Spinal cord (tissue), 10 donors: ENCODE data around the gene GTF2F1. TPM values are rescaled to one million over a fixed set of nuclear protein-coding genes. Genes with fewer than 3 reads are reported as not detected.

Experiments
- DNase-seq, 6 donors: peaks; one replicate each; pipeline versions ENCODE4 v3.0.0 to v3.0.0-alpha.2; 2013 to 2015; ENCODE audit warnings: low spot score in 6 of 6, low read depth in 4 of 6
- H3K27ac ChIP-seq: one replicate; pipeline ENCODE4 v1.5.1; 2013; ENCODE audit warnings: low read depth, low read length, control low read depth
- H3K27me3 ChIP-seq: one replicate; pipeline ENCODE4 v1.6.1; 2013; ENCODE audit warnings: low read length; ENCODE audit not compliant: control insufficient read depth, insufficient read depth
- H3K36me3 ChIP-seq: one replicate; pipeline ENCODE4 v1.6.1; 2013; ENCODE audit warnings: low read length; ENCODE audit not compliant: control insufficient read depth, insufficient read depth
- H3K4me1 ChIP-seq: one replicate; pipeline ENCODE4 v1.6.1; 2013; ENCODE audit warnings: low read length; ENCODE audit not compliant: control insufficient read depth, insufficient read depth
- H3K4me3 ChIP-seq: one replicate; pipeline ENCODE4 v1.5.1; 2013; ENCODE audit warnings: low read depth, low read length, control low read depth
- H3K9me3 ChIP-seq: one replicate; pipeline ENCODE4 v1.6.1; 2013; ENCODE audit warnings: low read length; ENCODE audit not compliant: control insufficient read depth, insufficient read depth
- WGBS: methylation state at CpG from one replicate; pipeline ENCODE4 v1.1.5; 2013; ENCODE audit warnings: missing lambda C conversion rate; ENCODE audit not compliant: insufficient coverage; 5-methylcytosine and 5-hydroxymethylcytosine counted together
- polyA plus RNA-seq, 2 donors: library from polyadenylated mRNA; unstranded; fragments of 120-200 nt; gene quantifications; one replicate each; pipeline ENCODE4 v1.2.1, GENCODE V29; 2013; ENCODE audit not compliant: insufficient read length in 2 of 2
- total RNA-seq, 2 donors: library from RNA; depleted of rRNA in 1 of 2; stranded (reverse); fragments of 120-200 nt in 1 of 2; fragments of >200 nt in 1 of 2; gene quantifications; one replicate each; pipeline versions ENCODE4 v1.2.3 to v1.2.4, GENCODE V29; 2013 to 2014
- donor health status: healthy.

The GTF2F1 gene
- total and polyA plus RNA-seq, 4 donors, result 26.2 to 97.3 (median 65.9) TPM

DNA sequence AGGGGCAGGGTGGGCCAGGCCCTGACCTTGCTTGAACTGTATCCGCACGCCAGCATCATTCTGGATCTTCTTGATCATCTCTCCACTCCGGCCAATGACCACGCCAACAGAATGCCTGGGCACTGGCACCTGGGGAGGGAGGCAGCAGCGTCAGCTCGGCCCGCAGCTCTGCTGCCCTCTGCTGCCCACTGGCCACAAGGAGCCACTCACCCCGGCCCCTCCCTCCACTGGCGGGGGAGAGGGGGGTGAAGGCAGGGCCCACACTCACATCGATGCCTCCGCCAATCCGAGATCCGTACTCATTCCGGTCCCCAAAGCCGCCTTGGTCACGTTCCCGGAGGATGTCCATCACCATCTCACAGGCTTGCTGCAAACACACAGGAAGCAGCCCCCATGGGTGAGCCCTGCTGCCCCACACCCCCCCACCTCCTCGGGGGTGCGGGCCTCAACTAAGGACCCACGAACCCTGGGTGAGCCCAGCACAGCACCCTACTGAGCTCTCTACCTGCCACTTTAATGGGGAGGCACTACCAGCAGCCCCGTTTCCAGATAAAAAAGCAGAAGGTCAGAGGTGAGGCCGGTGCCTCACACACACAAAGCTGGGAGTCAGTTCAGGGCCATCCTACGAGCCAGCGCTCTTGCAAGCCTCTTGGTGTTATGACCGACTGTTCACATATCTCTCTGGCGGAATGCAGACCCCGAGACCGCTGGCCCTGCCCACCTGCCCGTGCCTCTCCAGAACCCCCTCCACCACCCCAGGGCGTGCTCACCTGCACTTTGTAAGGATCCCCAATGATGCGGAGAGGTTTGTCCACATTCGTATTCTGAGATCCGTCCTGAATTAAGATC is 25.0 kb upstream of the GTF2F1 start:
- no peak overlapping the region for H3K27ac ChIP-seq
- peaks cover 23% of the 10 kb centered on the region for H3K4me1 ChIP-seq
- DNase-seq, result peak in 2 of 6 donors; percentile 12 to 28
- H3K27me3 ChIP-seq, result no peaks in the 10 kb centered on the region
- H3K36me3 ChIP-seq, result peaks cover 90% of the 10 kb centered on the region
- no peaks in the 10 kb centered on the region for H3K9me3 ChIP-seq
- no peak overlapping the region for H3K4me3 ChIP-seq
- 76% methylated on average over 30 of the region's 33 CpGs for WGBS

DNA sequence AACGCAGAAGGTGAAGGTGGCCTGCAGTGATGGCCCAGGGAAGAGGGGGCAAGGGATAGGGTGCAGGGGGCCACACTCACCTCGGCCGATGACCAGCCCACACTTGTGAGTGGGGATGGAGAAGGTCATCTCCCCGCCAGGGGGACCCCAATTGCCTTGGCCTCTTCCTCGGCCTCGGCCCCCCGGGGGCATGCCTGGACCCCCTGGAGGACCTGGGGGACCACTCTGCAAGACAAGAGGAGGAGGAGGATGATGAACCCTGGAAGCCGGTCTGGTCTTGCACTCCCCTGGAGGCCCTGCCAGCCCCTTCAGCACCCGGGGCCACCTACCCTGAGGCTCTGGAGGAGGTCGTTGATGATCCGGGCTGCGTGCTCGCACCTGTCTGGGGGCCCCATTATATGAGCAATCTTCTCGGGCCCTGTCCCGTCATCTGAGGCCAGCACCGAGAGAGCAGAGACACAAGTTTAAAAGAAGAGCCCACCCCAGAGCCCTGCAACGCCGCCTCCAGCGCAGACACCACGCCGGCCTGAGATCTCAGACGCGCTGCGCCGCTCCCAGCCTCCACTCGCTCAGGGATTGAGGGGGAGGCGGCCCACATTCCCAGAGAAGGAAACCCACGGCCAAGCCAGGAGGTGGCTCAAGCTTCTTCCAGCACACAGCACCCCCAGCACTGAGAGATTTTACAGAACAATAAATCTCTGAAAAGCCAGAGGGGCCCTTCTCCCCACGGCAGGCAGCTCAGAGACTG is 23.9 kb upstream of the GTF2F1 start:
- no peaks in the 10 kb centered on the region for H3K9me3 ChIP-seq
- DNase-seq, result no peak
- peaks cover 94% of the 10 kb centered on the region for H3K36me3 ChIP-seq
- H3K27ac ChIP-seq, result no peak overlapping the region
- H3K27me3 ChIP-seq, result no peaks in the 10 kb centered on the region
- 90% methylated on average over 26 of the region's 29 CpGs for WGBS
- H3K4me1 ChIP-seq, result peaks cover 19% of the 10 kb centered on the region
- H3K4me3 ChIP-seq, result no peak overlapping the region

DNA sequence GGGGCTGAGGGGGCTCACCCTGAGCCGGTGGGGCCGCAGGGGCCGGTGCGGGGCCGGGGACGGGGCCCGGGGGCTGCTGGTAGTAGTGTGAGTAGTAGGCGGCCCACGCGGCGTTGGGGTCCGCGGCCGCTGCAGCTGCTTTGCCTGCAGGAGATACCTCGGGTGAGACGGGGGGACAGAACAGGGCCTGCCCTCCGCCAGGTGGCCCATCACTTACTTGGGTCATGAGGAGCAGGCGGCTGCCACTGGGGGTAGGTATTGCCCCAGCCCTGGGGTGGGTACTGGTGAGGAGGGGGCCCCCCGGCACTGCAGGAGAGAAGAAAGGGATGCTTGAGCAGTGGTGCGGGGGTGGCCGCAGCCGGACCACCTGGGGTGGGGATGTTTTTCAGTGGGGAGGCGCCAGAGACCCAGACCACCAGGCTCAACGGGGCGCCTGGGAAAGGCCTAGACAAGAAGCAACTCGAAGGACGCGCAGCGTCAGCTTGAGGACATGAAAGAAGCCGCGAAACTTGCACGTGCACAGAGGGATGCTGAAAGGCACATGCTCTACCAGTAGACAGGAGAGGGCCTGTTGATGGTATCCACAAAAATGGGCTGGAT is 22.7 kb upstream of the GTF2F1 start:
- H3K27ac ChIP-seq, result no peak overlapping the region
- WGBS, result 92% methylated on average over 26 of the region's 32 CpGs

DNA sequence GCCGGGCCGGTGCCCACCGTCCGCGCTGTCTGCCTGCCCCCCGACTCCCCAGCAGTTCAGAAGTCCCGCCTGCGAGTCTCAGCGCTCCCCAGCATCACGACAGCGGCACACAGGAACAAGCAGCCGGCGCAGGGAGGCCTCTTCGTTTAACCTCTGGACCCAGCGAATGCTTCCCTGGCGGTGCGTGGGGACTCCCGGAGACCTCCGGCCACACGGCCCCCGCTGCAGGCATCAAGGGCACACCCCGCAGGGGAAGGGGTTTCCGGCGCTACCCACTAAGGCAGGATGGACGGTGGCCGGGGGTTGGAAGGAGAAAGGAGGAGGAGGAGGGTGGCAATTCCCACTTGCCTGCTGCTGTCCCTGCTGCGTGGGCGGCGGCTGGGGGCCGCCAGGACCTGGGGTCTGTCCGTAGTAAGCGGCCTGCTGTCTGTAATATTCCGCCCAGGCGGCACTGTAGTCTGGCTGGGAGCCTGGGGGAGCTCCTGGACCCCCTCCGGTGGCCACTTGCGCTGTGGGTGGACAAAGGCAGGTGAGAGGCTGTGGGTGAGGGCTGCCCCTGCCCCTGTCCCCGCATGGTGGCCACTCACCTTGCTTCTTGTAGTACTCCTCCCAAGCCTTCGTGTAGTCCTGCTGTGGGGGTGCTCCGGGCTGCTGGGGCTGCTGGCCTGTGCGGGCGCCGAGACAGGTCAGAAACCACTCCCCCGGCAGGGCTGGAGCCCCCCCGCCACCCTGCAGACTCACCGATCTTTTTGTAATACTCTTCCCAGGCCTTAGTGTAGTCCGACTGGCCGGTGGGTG is 22.0 kb upstream of the GTF2F1 start:
- Histone ChIP-seq H3K27me3 (no peaks in the 10 kb centered on the region), H3K4me1 (peaks cover 14% of the 10 kb centered on the region), H3K4me3 (no peak overlapping the region), H3K27ac (no peak overlapping the region), H3K9me3 (no peaks in the 10 kb centered on the region), H3K36me3 (peaks cover 80% of the 10 kb centered on the region)
- no peak for DNase-seq
- WGBS, result 90% methylated on average over 46 of the region's 47 CpGs

More for the DNA sequence above, 22.7 kb upstream of the GTF2F1 start:
- Histone ChIP-seq H3K9me3 (no peaks in the 10 kb centered on the region), H3K4me1 (peaks cover 14% of the 10 kb centered on the region), H3K36me3 (peaks cover 87% of the 10 kb centered on the region), H3K4me3 (no peak overlapping the region), H3K27me3 (no peaks in the 10 kb centered on the region)
- no peak for DNase-seq

DNA sequence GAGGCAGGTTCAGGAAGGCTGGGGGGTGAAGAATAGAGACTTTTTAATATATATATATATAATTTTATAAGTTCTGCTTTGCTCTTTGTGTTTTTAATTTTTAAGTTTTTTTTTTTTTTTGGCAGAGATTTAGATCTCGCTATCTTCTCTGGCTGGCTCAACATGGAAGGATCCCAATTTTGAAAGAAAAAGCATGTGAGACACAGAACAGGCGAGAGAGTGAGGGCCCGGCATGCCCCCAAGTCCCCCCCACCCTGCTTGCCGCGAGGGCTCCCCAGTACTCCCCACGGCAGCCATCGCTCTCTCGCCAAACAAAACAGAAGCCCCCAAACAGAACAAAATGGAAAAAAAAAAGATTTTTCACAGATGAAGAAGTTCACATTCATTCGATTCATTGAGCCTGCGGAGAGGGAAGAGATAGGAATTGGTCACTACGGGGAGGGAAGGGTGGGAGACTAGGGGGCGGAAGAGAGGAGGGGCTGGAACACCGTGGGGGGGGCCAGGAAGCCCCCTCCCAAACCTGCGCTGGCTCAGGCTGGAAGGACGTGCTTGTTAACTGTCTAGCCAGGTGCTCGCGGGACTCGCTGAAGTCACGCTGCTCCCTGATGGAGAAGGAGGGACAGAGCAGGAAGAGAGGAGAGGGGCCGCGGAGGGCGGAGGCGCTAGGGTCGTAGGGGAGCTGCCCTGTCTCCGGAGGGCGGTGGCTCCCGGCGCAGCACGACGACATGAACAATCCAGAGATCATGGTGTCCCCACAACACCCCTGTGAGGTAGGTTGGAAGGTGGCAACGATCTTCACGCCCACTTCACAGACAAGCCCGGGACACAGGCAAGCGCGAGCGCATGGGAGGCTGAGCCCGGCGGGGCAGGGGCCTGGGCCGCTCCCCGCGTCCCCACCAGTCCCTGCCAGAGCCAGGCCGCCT is 21.0 kb upstream of the GTF2F1 start:
- peaks cover 14% of the 10 kb centered on the region for H3K4me1 ChIP-seq
- WGBS, result 78% methylated on average over 34 of the region's 42 CpGs
- no peak overlapping the region for H3K4me3 ChIP-seq
- H3K27me3 ChIP-seq, result no peaks in the 10 kb centered on the region
- no peaks in the 10 kb centered on the region for H3K9me3 ChIP-seq
- H3K36me3 ChIP-seq, result peaks cover 70% of the 10 kb centered on the region
- DNase-seq, result no peak
- no peak overlapping the region for H3K27ac ChIP-seq

DNA sequence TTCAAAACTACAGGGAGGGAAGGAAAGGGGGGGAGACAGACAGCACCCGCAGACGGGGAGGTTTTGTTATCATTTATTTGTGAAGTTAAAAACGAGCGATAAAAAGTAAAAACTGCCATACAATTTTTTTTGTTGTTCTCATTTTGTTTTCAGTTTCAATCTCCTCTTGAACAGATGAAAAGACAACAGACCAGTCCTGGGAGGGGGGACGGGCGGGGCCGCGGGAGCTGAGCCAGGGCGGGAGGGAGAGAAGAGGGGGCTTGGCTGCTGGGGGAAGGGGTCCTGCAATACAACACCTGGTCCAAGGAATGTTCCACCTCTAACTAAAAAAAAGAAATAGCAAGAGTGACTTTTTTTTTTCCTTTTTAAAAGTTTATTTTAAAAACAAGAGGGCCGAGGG is 20.3 kb upstream of the GTF2F1 start:
- Histone ChIP-seq H3K27ac (no peak overlapping the region), H3K36me3 (peaks cover 63% of the 10 kb centered on the region), H3K4me1 (peaks cover 13% of the 10 kb centered on the region), H3K9me3 (no peaks in the 10 kb centered on the region), H3K4me3 (no peak overlapping the region), H3K27me3 (no peaks in the 10 kb centered on the region)
- no CpG with 5 or more reads among the region's 10 CpGs for WGBS
- DNase-seq, result no peak

DNA sequence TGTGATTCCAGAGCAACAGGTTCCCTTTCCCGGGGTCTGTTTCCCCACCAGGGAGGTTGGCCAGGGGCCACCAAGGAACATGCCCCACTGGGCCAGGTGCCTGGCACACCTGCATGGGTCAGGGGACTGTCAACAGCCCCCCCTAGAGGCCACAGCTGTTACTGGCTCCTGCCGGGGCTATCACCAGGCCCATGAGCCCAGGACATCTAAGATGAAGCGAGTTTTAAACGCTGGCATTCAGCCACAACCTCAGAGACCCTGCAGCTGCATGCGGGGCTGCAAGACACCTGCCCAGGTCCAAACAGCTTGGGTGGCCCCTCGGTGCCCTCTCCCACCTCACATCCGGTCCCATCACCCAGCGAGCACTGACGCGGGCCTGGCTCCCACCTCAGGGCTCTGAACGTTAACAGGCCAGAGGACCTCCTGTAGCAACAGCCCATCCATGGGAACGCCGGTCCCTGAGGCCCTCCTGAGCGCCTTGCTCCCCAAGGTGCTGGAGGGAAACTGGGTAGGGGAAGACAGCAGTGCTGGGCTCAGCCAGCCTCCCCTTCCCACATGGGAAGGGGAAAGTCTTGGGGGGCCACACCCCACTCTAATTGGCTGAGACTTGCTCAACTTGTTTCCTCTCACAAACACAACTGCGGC is 19.6 kb upstream of the GTF2F1 start:
- 51% methylated on average over 13 of the region's 15 CpGs for WGBS
- DNase-seq, result peak in 2 of 6 donors; percentile 13 to 27
- H3K9me3 ChIP-seq, result no peaks in the 10 kb centered on the region
- H3K27ac ChIP-seq, result no peak overlapping the region
- peaks cover 56% of the 10 kb centered on the region for H3K36me3 ChIP-seq
- H3K4me1 ChIP-seq, result peaks cover 6% of the 10 kb centered on the region
- no peak overlapping the region for H3K4me3 ChIP-seq
- no peaks in the 10 kb centered on the region for H3K27me3 ChIP-seq

DNA sequence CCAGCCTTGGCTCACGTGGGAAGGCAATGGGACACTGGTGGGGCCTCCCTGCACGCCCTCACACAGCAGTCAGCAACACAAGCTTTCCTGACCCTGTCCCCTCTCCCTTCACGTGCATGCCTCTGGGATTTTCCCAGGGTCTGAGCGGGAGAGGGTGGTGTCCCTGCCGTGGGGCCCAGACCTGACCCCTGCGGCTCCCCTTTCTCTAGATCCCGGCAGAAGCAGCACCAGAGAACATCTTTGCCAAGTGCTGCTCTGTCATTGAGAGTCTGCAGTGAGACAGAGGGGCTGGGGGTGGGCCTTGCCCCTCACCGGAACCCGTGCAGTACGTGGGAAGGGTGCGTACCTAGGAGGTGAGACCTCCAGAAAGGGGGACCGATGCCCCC is 19.1 kb upstream of the GTF2F1 start:
- Histone ChIP-seq H3K4me1 (peaks cover 4% of the 10 kb centered on the region), H3K27me3 (no peaks in the 10 kb centered on the region), H3K27ac (no peak overlapping the region), H3K9me3 (no peaks in the 10 kb centered on the region), H3K4me3 (no peak overlapping the region), H3K36me3 (peaks cover 50% of the 10 kb centered on the region)
- no peak for DNase-seq
- WGBS, result 58% methylated on average over 11 of the region's 12 CpGs
